ENCODE measurements around the gene SUPT6H. TPM values are rescaled to one million over a fixed set of nuclear protein-coding genes. Genes with fewer than 3 reads are reported as not detected.
A peak's percentile ranks its signal among the peaks of the same experiment; 100 is the strongest.

Gene SUPT6H
- total RNA-seq, 1 experiment from 2014 or later, result 61.3 TPM

DNA sequence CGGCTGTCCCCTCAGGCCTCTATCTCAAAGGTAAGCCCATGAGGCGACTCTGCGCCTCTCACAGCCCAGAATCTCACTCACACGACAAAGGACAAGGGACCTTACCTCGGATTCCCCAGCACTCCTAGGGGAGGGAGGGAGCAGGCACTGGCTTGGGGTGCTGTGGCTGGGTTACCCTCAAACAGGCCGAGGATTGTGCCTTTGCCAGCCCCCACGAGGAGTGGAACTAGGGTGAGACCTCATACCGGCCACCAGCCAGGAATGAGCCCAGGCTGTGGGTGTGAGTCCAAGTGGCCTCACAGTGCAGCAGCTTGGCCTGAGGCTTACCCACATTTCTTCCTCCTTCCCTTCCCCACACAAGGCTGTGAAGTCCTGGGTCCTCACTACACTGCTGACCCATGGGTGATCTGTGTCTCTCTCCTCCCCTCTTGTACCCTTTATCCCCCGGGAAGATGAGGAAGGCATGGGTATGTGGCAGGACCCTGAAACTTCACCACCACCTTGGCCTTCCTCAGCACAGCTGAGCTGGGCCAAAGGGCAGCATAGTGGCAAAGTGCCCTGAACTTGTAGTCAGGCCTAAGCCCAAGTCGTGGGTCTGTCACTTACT, 43.8 kb downstream of the SUPT6H start:
- ChIA-PET CTCF (interaction anchor here (1.0 to 2.6 kb wide), 5 partner anchors 14 to 193 kb away, joined by 3 to 9 read pairs (median 6); partner anchors contain the start of genes BLTP2, RPL23A and TLCD1), POLR2A (interaction anchor here (1.1 kb wide), 1 partner anchor 129 kb away, joined by 3 read pairs; the partner anchor contains the start of gene ALDOC)
- TF ChIP-seq, protein P1, sequence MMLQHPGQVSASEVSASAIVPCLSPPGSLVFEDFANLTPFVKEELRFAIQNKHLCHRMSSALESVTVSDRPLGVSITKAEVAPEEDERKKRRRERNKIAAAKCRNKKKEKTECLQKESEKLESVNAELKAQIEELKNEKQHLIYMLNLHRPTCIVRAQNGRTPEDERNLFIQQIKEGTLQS (CRISPR knock-in tag; conservative IDR thresholded peaks at IDR 0.05), result no peak
- TF ChIP-seq, protein P2, sequence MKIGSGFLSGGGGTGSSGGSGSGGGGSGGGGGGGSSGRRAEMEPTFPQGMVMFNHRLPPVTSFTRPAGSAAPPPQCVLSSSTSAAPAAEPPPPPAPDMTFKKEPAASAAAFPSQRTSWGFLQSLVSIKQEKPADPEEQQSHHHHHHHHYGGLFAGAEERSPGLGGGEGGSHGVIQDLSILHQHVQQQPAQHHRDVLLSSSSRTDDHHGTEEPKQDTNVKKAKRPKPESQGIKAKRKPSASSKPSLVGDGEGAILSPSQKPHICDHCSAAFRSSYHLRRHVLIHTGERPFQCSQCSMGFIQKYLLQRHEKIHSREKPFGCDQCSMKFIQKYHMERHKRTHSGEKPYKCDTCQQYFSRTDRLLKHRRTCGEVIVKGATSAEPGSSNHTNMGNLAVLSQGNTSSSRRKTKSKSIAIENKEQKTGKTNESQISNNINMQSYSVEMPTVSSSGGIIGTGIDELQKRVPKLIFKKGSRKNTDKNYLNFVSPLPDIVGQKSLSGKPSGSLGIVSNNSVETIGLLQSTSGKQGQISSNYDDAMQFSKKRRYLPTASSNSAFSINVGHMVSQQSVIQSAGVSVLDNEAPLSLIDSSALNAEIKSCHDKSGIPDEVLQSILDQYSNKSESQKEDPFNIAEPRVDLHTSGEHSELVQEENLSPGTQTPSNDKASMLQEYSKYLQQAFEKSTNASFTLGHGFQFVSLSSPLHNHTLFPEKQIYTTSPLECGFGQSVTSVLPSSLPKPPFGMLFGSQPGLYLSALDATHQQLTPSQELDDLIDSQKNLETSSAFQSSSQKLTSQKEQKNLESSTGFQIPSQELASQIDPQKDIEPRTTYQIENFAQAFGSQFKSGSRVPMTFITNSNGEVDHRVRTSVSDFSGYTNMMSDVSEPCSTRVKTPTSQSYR (CRISPR knock-in tag; IDR thresholded peaks at IDR 0.05), result no peak
- TF ChIP-seq, protein P3, sequence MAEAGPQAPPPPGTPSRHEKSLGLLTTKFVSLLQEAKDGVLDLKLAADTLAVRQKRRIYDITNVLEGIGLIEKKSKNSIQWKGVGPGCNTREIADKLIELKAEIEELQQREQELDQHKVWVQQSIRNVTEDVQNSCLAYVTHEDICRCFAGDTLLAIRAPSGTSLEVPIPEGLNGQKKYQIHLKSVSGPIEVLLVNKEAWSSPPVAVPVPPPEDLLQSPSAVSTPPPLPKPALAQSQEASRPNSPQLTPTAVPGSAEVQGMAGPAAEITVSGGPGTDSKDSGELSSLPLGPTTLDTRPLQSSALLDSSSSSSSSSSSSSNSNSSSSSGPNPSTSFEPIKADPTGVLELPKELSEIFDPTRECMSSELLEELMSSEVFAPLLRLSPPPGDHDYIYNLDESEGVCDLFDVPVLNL (CRISPR knock-in tag; IDR thresholded peaks at IDR 0.05; ENCODE audit: borderline replicate concordance, low read depth), result no peak
- TF ChIP-seq ZBTB21 (CRISPR knock-in tag; IDR thresholded peaks at IDR 0.05; ENCODE audit: borderline replicate concordance) (no peak), JAZF1 (CRISPR knock-in tag; IDR thresholded peaks at IDR 0.05) (no peak), CREM (CRISPR knock-in tag; IDR thresholded peaks at IDR 0.05) (no peak), ZNF232 (CRISPR knock-in tag; IDR thresholded peaks at IDR 0.05) (no peak)
- TF ChIP-seq, protein P4, sequence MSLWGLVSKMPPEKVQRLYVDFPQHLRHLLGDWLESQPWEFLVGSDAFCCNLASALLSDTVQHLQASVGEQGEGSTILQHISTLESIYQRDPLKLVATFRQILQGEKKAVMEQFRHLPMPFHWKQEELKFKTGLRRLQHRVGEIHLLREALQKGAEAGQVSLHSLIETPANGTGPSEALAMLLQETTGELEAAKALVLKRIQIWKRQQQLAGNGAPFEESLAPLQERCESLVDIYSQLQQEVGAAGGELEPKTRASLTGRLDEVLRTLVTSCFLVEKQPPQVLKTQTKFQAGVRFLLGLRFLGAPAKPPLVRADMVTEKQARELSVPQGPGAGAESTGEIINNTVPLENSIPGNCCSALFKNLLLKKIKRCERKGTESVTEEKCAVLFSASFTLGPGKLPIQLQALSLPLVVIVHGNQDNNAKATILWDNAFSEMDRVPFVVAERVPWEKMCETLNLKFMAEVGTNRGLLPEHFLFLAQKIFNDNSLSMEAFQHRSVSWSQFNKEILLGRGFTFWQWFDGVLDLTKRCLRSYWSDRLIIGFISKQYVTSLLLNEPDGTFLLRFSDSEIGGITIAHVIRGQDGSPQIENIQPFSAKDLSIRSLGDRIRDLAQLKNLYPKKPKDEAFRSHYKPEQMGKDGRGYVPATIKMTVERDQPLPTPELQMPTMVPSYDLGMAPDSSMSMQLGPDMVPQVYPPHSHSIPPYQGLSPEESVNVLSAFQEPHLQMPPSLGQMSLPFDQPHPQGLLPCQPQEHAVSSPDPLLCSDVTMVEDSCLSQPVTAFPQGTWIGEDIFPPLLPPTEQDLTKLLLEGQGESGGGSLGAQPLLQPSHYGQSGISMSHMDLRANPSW (CRISPR knock-in tag; conservative IDR thresholded peaks at IDR 0.05; ENCODE audit: low read depth), result no peak
- TF ChIP-seq, protein P5, sequence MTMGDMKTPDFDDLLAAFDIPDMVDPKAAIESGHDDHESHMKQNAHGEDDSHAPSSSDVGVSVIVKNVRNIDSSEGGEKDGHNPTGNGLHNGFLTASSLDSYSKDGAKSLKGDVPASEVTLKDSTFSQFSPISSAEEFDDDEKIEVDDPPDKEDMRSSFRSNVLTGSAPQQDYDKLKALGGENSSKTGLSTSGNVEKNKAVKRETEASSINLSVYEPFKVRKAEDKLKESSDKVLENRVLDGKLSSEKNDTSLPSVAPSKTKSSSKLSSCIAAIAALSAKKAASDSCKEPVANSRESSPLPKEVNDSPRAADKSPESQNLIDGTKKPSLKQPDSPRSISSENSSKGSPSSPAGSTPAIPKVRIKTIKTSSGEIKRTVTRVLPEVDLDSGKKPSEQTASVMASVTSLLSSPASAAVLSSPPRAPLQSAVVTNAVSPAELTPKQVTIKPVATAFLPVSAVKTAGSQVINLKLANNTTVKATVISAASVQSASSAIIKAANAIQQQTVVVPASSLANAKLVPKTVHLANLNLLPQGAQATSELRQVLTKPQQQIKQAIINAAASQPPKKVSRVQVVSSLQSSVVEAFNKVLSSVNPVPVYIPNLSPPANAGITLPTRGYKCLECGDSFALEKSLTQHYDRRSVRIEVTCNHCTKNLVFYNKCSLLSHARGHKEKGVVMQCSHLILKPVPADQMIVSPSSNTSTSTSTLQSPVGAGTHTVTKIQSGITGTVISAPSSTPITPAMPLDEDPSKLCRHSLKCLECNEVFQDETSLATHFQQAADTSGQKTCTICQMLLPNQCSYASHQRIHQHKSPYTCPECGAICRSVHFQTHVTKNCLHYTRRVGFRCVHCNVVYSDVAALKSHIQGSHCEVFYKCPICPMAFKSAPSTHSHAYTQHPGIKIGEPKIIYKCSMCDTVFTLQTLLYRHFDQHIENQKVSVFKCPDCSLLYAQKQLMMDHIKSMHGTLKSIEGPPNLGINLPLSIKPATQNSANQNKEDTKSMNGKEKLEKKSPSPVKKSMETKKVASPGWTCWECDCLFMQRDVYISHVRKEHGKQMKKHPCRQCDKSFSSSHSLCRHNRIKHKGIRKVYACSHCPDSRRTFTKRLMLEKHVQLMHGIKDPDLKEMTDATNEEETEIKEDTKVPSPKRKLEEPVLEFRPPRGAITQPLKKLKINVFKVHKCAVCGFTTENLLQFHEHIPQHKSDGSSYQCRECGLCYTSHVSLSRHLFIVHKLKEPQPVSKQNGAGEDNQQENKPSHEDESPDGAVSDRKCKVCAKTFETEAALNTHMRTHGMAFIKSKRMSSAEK (CRISPR knock-in tag; IDR thresholded peaks at IDR 0.05; ENCODE audit: borderline replicate concordance), result no peak
- ATAC-seq, result no peak
- no peak overlapping the region for H3K4me3 Mint-ChIP-seq
- H3K27ac Mint-ChIP-seq, result peak overlapping the region; percentile 79
- no peaks in the 10 kb centered on the region for H3K9me3 Mint-ChIP-seq
- H3K4me1 Mint-ChIP-seq, result peaks cover 29% of the 10 kb centered on the region
- H3K27me3 Mint-ChIP-seq (ENCODE audit: low read depth), result no peaks in the 10 kb centered on the region
- H3K36me3 Mint-ChIP-seq, result peaks cover 24% of the 10 kb centered on the region
- no peak for DNase-seq (ENCODE audit: low spot score)

- Mint-ChIP-seq H3K27ac (no peak overlapping the region; the same call in 1 of the 2 replicates), H3K4me1 (peaks cover 29% of the 10 kb centered on the region), H3K4me3 (no peak overlapping the region), H3K36me3 (peaks cover 16% of the 10 kb centered on the region), H3K9me3 (no peaks in the 10 kb centered on the region), H3K27me3 (ENCODE audit: low read depth) (no peaks in the 10 kb centered on the region)
- DNase-seq (ENCODE audit: low spot score) (no peak), ATAC-seq (no peak)
- ChIA-PET POLR2A (interaction anchor here (1.1 to 1.4 kb wide), 2 partner anchors 13 to 130 kb away, joined by 3 to 5 read pairs; partner anchors contain the start of genes ALDOC and RPL23A), CTCF (interaction anchor here (1.0 to 2.6 kb wide), 5 partner anchors 13 to 192 kb away, joined by 3 to 9 read pairs (median 5); partner anchors contain the start of genes RPL23A and TLCD1)
- TF ChIP-seq, protein P6, sequence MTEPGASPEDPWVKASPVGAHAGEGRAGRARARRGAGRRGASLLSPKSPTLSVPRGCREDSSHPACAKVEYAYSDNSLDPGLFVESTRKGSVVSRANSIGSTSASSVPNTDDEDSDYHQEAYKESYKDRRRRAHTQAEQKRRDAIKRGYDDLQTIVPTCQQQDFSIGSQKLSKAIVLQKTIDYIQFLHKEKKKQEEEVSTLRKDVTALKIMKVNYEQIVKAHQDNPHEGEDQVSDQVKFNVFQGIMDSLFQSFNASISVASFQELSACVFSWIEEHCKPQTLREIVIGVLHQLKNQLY (CRISPR knock-in tag; IDR thresholded peaks at IDR 0.05), result no peak
- TF ChIP-seq, protein P7, sequence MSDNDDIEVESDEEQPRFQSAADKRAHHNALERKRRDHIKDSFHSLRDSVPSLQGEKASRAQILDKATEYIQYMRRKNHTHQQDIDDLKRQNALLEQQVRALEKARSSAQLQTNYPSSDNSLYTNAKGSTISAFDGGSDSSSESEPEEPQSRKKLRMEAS (CRISPR knock-in tag; IDR thresholded peaks at IDR 0.05), result no peak
- TF ChIP-seq SMAD3 (CRISPR knock-in tag; IDR thresholded peaks at IDR 0.05; ENCODE audit: borderline replicate concordance), result no peak
- TF ChIP-seq CDX4 (CRISPR knock-in tag; IDR thresholded peaks at IDR 0.05; ENCODE audit: borderline replicate concordance), result no peak
- TF ChIP-seq, protein P8, sequence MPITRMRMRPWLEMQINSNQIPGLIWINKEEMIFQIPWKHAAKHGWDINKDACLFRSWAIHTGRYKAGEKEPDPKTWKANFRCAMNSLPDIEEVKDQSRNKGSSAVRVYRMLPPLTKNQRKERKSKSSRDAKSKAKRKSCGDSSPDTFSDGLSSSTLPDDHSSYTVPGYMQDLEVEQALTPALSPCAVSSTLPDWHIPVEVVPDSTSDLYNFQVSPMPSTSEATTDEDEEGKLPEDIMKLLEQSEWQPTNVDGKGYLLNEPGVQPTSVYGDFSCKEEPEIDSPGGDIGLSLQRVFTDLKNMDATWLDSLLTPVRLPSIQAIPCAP (CRISPR knock-in tag; IDR thresholded peaks at IDR 0.05), result no peak
- no peak for TF ChIP-seq RORB (CRISPR knock-in tag; IDR thresholded peaks at IDR 0.05)
- TF ChIP-seq TEAD4 (CRISPR knock-in tag; IDR thresholded peaks at IDR 0.05), result no peak
- no peak for TF ChIP-seq GRHL2 (CRISPR knock-in tag; IDR thresholded peaks at IDR 0.05; ENCODE audit: insufficient replicate concordance, severe bottlenecking)
Measured at GRCh38 chr17:28706471-28707338, 44.7 kb downstream of the SUPT6H start.
